Non-pigmented ciliary epithelial cell (primary cell): ENCODE measurements around the gene ABHD16A.

Source experiments
- DNase-seq: peaks from one replicate; pipeline ENCODE4 v3.0.0-alpha.2; 2010; ENCODE audit warnings: low read depth

Gene ABHD16A

GRCh38 chr6:31702819-31703716, at the start of gene ABHD16A:
Gene ABHD16A (minus strand): TSS chr6:31703324. CDS start chr6:31703281, 43 bp downstream.
- peak; percentile 91 for DNase-seq

DNA sequence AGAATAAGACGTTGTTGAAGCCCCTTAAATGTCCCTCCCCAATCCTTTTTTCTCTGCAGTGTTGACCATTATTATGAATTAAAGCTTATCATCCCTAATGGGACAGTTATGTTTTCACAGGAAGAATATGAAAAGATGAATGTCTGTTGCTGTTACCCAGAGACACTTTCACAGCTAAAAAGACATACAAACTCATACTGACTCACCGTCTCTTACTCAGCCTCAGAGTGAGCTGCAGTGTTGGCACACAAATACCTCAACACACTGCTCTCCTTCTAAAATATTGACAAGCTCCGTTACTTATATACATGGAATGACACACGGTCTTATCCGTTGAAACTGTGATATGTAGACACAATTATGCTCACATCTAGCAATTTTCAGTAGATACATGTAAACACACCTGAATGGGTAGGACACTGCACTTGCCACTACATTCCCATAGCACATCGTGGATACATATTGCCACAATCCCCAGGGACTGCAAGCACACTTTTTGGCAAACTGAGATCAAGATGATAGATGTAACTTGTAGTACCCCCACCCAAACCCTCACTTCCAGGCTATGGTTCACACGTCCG, 49.7 kb upstream of the ABHD16A start:
- peak; percentile 67 for DNase-seq

DNA sequence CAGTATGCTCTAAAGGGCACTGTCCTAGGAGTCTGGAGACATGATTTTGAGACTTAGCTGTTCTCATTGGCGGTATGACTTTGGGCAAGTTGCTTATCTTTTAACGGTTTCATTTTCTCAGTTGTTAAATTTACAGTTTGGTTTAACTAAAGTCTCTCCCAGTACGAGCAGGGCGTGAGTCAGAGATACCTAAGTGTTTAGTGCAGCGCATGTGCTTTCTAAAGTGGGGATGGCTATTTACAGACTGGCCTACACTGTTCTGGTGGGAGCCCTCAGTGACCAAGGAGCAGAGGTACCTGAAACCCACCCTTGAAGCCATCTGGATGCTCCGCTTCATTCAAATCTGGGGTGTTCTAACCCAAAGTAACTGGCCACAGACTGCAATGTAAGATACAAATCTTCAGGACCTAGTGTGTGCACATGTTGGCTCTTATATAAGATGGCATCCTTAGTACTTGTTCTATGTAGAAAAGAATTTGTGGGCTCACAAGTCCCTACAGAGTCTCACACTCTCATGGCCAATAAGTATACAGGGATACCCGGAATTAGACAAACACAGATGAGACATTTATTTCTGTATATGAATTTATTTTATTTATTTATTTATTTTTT, 47.4 kb upstream of the ABHD16A start:
- DNase-seq, result no peak

DNA sequence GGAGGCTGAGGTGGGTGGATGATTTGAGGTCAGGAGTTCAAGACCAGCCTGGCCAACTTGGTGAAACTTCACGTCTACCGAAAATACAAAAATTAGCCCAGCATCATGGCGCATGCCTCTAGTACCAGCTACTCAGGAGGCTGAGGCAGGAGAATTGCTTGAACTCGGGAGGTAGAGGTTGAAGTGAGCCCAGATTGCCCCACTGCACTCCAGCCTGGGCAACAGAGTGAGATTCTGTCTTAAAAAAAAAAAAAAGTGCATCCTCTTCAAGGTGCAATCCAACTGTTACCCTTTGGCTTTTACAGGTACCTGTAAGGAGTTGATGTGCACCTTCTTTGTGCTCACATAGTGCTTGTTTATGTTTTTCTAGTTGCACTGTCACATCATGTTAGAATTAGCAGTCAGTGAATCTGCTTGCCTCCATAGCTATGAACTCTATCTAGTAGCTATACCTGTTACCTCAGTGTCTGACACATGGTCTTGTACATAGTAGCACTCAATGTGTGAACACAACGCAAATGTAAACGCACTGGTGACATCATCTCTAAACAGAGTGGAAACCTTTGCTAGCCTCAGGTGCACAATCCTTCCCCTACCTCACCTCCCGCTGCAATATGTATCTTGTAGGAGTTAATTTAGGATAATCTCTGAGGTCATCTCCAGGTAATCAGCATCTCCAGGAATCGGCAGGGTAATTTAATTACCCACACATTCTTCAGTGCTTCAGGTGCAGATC, 46.3 kb upstream of the ABHD16A start:
- DNase-seq, result no peak

GRCh38 chr6:31744422-31744821, 41.3 kb upstream of the ABHD16A start:
- DNase-seq, result no peak

DNA sequence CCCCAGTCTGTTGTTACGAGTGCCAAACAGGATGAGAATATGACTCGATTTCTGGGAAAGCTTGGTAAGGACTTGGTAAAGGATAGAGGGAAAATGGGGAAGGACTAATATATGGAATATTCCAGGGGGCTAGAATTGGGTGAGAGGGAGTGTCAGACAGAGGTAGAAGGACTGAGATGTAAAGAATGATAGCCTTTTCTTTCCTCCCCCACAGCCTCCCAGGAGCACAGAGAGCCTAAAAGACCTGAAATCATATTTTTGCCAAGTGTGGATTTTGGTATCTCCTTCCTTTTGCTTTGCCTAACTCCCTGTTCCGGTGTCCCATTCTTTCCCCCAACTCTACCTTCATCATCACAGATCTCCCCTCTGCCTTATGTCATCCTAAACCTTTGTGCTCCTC, 39.8 kb upstream of the ABHD16A start:
- DNase-seq, result no peak

DNA sequence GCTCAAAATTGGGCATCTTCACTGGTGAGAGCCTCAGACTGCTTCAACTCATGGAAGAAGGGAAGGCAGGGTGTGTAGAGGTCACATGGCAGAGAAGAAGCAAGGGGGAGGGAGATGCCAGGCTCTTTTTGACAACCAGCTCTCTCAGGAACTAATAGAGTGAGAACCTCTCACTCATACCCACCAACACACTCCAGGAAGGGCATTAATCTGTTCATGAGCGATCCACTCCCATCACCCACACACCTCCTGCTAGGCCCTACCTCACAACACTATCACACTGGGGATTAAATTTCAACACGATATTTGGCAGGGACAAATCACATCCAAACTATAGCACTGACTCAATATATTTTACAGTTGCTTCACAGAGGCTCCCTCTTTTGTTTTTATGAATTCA, 38.7 kb upstream of the ABHD16A start:
- no peak for DNase-seq

GRCh38 chr6:31740397-31741223, 37.5 kb upstream of the ABHD16A start:
- no peak for DNase-seq

- peak; percentile 97 for DNase-seq
Measured at GRCh38 chr6:31739639-31740396, 36.7 kb upstream of the ABHD16A start, which contains the start of gene MSH5. Gene MSH5 (plus strand): TSS chr6:31740005. CDS start chr6:31740467, 462 bp downstream.

DNA sequence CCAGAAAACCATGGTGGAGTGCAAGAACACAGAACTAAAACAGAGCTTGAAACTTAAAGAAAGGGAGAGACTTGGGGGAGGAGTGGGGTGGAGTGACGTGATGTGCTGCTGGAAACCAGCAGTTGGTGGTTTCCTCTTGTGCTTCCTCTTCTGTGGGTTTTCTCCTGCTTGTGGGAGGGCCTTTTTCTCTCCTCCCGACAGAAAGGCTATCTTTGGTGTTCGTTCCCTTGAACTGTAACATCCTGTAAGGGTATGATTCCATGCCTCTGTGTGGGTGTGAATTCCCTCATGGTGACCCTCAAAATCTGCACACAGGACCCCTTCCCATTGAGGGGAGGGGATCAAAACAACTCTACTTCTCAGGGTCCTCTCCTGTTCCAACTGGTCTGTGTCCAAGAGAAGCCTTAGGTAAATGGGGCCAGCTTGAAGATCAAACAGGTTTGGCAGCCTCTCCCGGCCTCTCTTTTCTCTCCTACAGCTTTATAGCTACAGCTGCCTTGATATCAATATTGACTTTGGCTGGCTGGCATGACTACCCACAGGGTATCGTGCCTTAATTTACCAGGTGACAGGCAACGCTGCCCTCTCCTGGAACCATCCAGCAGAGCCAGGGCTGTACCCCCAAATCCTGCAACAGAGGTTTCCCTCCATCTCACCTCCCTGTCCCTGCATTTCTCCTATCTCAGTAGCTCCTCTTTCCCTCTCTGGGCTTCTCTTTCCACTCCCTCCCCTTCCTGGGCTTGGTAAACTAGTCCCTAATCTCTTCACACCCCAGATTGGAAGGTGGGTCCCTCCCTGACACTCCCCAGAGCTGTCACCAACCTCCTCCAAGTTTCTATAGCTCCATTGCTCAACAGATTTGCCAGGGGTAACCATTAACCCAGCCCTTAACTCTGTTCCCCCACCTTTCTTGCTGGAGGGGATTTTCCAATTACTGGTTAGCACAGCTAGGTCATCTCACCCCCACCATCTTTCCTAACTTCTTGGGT, 35.2 kb upstream of the ABHD16A start:
- peak; percentile 68 for DNase-seq

- no peak for DNase-seq
Measured at GRCh38 chr6:31737315-31737990, 34.3 kb upstream of the ABHD16A start.

- DNase-seq, result no peak
Measured at GRCh38 chr6:31736768-31737314, 33.7 kb upstream of the ABHD16A start.

GRCh38 chr6:31736021-31736767, 33.1 kb upstream of the ABHD16A start, which contains the start of gene CLIC1:
Gene CLIC1 (minus strand): TSS chr6:31736530. CDS start chr6:31736300, 230 bp downstream.
- DNase-seq, result peak; percentile 44

DNA sequence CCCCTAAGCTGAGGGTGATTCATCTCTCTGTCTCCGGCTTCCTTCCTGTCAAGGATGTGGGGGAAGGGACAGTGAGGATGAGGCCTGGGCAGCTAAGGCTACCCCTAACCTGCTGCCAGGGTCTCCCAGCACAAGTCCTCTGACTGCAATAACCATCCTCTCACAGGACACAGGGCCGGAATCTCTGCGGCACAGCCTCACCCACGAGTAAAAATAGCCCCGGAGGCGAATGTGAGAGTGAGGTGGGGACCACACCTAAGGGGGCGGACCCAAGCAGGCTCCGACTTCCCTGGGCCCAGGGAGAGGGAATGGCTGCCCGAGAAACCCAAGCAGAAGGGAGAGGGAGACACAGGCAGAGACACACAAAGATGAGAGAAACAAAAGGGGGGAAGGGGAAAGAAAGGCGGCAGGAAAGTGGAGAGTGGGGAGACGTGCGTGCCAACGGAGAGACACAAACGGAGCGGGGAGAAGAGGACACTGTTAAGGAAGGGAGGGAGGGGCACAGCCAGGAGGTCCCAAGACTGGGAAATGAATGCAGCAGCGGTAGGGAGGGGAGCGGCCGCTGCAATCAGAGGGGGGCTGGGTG, 31.8 kb upstream of the ABHD16A start:
- DNase-seq, result no peak

DNA sequence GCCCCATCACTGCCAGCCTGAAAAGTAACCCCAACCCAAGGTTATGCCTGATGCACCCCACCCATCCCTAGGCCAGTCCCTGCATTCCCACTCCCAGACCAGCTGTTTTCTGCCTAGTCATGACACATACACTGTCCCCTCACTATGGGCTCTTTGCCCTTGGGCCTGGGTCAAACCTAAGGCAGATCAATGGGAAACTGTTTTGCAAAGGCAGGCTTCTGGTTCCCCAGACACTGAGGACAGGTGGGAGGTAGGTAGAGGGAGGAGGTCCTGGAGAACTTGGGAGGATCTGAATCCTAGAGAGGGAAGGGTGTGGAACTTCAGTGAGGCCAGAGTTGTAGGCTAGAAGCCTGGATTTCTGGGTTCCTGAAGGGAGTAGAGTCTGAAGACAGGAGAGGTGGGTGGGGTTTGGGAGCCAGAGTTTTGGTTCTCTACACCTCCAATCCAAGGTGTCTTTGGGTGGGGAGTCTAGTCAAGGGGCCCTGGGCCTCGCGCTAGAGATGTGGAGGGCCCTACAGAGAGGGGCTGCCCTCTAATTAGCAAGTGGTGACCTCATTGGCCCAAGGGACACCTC, 31.2 kb upstream of the ABHD16A start:
- DNase-seq, result no peak

- DNase-seq, result no peak
Measured at GRCh38 chr6:31733734-31734133, 30.6 kb upstream of the ABHD16A start.

DNA sequence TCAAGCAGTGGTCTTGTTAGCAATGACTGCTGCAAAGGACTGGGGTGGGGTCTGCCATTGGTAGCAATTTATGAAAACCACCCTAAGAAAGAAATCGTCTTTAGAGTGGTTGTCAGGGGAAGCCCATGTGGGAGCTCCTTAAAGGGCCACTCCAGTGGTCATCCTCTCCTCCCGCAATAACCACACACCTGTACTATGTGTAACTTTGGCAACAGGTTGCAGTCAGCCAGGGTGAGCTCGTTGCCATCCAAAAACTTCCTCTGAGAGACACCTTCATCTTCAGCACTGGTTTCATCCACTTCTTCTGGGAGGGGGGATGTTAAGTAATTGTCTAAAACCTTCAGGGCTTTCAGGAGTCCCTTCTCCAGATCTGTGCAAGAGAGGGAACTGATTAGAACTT, 28.9 kb upstream of the ABHD16A start:
- no peak for DNase-seq
